HepG2 (cell line): ENCODE results near the gene GALNTL6. TPM values are rescaled to one million over a fixed set of nuclear protein-coding genes. Genes with fewer than 3 reads are reported as not detected.

Experiments used
- ATAC-seq: fragments of 200-7000 bp; cut with Tn5 transposase; 3 replicates; pipeline ENCODE4 v1.9.1; 2020; ENCODE audit warnings: mild to moderate bottlenecking, moderate library complexity
- BruUV-seq: library from RNA; stranded (reverse); fragments of 400-500 nt; replicated peaks from 2 replicates; lab custom pipeline; 2021; lab: Mats Ljungman, UMichigan
- CTCF ChIA-PET: fragments of 300-600 bp; formaldehyde crosslinking; extraction: SDS; loops from one replicate; lab custom pipeline; 2021; ENCODE audit warnings: low total read pairs, inconsistent platforms, low intra/inter-chr PET ratio; lab: Yijun Ruan, JAX
- POLR2A ChIA-PET: fragments of 350-600 bp; sonication (Branson Sonifier 250); formaldehyde crosslinking; loops from one replicate; lab custom pipeline; 2020; ENCODE audit warnings: antibody characterized with exemption, inconsistent platforms; lab: Yijun Ruan, JAX
- DNase-seq: peaks from one replicate; pipeline ENCODE4 v3.0.0-alpha.2; 2015; ENCODE audit warnings: low spot score
- FAIRE-seq: peaks from 3 replicates; lab custom pipeline; 2011; peaks lifted over from hg19 to GRCh38; lab: Jason Lieb, UNC
- H2AFZ ChIP-seq: one replicate; pipeline ENCODE4 v1.6.1; 2011; ENCODE audit warnings: low read length, inconsistent platforms
- H3K27ac ChIP-seq: fragments of 300-600 bp; 3 replicates; pipeline ENCODE4 v1.8.0; 2011; ENCODE audit warnings: mixed run types, mild to moderate bottlenecking, mixed read lengths, low read length, inconsistent platforms; ENCODE audit not compliant: insufficient read depth; ENCODE audit errors: extremely low read length
- H3K27me3 ChIP-seq, 2 experiments: fragments of 200-600 bp in 1 of 2; 2 replicates in 1 of 2; 3 replicates in 1 of 2; pipeline versions ENCODE4 v1.6.0 to v1.8.0; 2011; ENCODE audit warnings: low read length in 2 of 2, mild to moderate bottlenecking in 2 of 2, moderate library complexity in 2 of 2, inconsistent platforms in 1 of 2; ENCODE audit not compliant: insufficient read depth in 2 of 2, control insufficient read depth in 1 of 2
- H3K36me3 ChIP-seq, 2 experiments: fragments of 200-600 bp in 1 of 2; replicated peaks in 1 of 2; 2 replicates in 1 of 2; 3 replicates in 1 of 2; pipeline versions ENCODE4 v1.5.1 to v1.8.0; 2011; ENCODE audit warnings: low read length in 2 of 2, inconsistent platforms in 1 of 2; ENCODE audit not compliant: insufficient read depth in 2 of 2, control insufficient read depth in 1 of 2
- H3K4me1 ChIP-seq: 2 replicates; pipeline ENCODE4 v1.5.1; 2012; ENCODE audit warnings: low read length, inconsistent platforms; ENCODE audit not compliant: insufficient read depth
- H3K4me2 ChIP-seq: 2 replicates; pipeline ENCODE4 v1.6.0; 2011; ENCODE audit warnings: low read depth, low read length, inconsistent platforms
- H3K4me3 ChIP-seq, 3 experiments: fragments of 200-600 bp in 1 of 3; sonication (generic), shearing (Covaris generic) in 1 of 3; replicated peaks in 1 of 3; 2 replicates each; pipeline ENCODE4 v1.5.1; 2011 to 2016; ENCODE audit warnings: low read length in 3 of 3, inconsistent platforms in 2 of 3, low read depth in 2 of 3, mild to moderate bottlenecking in 2 of 3, control low read depth in 1 of 3, mixed read lengths in 1 of 3; ENCODE audit not compliant: insufficient read depth in 1 of 3
- H3K79me2 ChIP-seq: one replicate; pipeline ENCODE4 v1.6.1; 2011; ENCODE audit warnings: low read length, inconsistent platforms; ENCODE audit not compliant: insufficient read depth
- H3K9ac ChIP-seq: 2 replicates; pipeline ENCODE4 v1.6.0; 2011; ENCODE audit warnings: mild to moderate bottlenecking, low read depth, low read length, inconsistent platforms; ENCODE audit not compliant: insufficient read depth
- H3K9me3 ChIP-seq: 2 replicates; pipeline ENCODE4 v1.5.1; 2012; ENCODE audit warnings: mild to moderate bottlenecking, low read length
- H4K20me1 ChIP-seq: 2 replicates; pipeline ENCODE4 v1.6.0; 2011; ENCODE audit warnings: inconsistent platforms, mild to moderate bottlenecking, low read length, moderate library complexity; ENCODE audit not compliant: insufficient read depth
- ZNF558 ChIP-seq: sonication (generic); formaldehyde crosslinking; IDR thresholded peaks from 2 replicates; pipeline ENCODE4 v1.9.0; 2022; ENCODE audit warnings: mild to moderate bottlenecking, missing genetic modification reagents, borderline replicate concordance
- WGBS: methylation state at CpG from one replicate; pipeline ENCODE4 v1.1.6; 2017; ENCODE audit warnings: low lambda C conversion rate; 5-methylcytosine and 5-hydroxymethylcytosine counted together
- in situ Hi-C: cut with HindIII; loops from 2 replicates; pipeline ENCODE4 v1.10.0; 2017; ENCODE audit warnings: low pct_unique_long_range_greater_than_20kb; ENCODE audit not compliant: extremely low pct_ligation_motif_present
- intact Hi-C: fragments of 100-400 bp; cut with micrococcal nuclease; formaldehyde crosslinking; loops from one replicate; pipeline ENCODE4 v1.10.0; 2022; ENCODE audit not compliant: unreplicated experiment
- polyA plus RNA-seq, 8 experiments: library from polyadenylated mRNA; depleted of rRNA in 3 of 8; stranded (reverse) in 7 of 8; unstranded in 1 of 8; fragments of >200 nt; fragmentation: Illumina TruSeq in 4 of 8; extraction: Trizol in 4 of 8; gene quantifications; 2 replicates each; pipeline versions ENCODE4 v1.2.1 to v1.2.3, GENCODE V29; 2011 to 2016; ENCODE audit warnings: low read depth in 4 of 8, missing spikeins in 1 of 8, mixed read lengths in 1 of 8; ENCODE audit not compliant: insufficient read depth in 1 of 8
- total RNA-seq, 5 experiments: library from RNA; depleted of rRNA; stranded (reverse); fragments of >200 nt; fragmentation: Illumina TruSeq; extraction: Trizol; gene quantifications; 2 replicates each; pipeline ENCODE4 v1.2.3, GENCODE V29; 2016; ENCODE audit warnings: low read depth in 1 of 5
- TF ChIP-seq, protein P1 (sequence below): sonication (generic); formaldehyde crosslinking; IDR thresholded peaks from 2 replicates; pipeline ENCODE4 v1.4.0; 2020; ENCODE audit warnings: missing genetic modification reagents

Gene GALNTL6
- total and polyA plus RNA-seq, 2 of the 13 experiments (the other 11 are each of a cell fraction or from before 2014, with no cell fraction given) = not detected

DNA sequence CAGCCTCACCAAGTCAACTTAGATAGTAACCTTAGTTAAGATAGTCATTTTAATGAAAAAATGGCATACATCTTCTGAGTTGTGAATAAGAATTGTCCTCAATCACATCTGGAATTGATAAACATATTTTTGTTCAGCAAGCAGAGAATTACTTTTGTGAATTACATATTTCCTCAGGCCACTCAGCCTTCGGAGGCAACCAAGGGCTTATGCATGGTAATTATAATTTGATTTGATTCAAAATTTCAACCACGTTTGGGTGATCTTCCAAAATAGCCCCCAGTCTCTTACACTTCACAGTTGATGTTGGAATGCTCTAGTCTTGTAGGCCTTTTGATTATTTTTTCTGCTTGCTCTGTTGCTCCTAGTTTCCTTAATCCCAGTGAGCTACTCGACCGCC, 63.4 kb downstream of the GALNTL6 start:
- no TSS peak for BruUV-seq
- no peak overlapping the region for H3K4me2 ChIP-seq
- TF ChIP-seq, protein P1, sequence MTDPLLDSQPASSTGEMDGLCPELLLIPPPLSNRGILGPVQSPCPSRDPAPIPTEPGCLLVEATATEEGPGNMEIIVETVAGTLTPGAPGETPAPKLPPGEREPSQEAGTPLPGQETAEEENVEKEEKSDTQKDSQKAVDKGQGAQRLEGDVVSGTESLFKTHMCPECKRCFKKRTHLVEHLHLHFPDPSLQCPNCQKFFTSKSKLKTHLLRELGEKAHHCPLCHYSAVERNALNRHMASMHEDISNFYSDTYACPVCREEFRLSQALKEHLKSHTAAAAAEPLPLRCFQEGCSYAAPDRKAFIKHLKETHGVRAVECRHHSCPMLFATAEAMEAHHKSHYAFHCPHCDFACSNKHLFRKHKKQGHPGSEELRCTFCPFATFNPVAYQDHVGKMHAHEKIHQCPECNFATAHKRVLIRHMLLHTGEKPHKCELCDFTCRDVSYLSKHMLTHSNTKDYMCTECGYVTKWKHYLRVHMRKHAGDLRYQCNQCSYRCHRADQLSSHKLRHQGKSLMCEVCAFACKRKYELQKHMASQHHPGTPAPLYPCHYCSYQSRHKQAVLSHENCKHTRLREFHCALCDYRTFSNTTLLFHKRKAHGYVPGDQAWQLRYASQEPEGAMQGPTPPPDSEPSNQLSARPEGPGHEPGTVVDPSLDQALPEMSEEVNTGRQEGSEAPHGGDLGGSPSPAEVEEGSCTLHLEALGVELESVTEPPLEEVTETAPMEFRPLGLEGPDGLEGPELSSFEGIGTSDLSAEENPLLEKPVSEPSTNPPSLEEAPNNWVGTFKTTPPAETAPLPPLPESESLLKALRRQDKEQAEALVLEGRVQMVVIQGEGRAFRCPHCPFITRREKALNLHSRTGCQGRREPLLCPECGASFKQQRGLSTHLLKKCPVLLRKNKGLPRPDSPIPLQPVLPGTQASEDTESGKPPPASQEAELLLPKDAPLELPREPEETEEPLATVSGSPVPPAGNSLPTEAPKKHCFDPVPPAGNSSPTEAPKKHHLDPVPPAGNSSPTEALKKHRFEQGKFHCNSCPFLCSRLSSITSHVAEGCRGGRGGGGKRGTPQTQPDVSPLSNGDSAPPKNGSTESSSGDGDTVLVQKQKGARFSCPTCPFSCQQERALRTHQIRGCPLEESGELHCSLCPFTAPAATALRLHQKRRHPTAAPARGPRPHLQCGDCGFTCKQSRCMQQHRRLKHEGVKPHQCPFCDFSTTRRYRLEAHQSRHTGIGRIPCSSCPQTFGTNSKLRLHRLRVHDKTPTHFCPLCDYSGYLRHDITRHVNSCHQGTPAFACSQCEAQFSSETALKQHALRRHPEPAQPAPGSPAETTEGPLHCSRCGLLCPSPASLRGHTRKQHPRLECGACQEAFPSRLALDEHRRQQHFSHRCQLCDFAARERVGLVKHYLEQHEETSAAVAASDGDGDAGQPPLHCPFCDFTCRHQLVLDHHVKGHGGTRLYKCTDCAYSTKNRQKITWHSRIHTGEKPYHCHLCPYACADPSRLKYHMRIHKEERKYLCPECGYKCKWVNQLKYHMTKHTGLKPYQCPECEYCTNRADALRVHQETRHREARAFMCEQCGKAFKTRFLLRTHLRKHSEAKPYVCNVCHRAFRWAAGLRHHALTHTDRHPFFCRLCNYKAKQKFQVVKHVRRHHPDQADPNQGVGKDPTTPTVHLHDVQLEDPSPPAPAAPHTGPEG (CRISPR knock-in tag) = no peak
- no peak for TF ChIP-seq ZNF558 (CRISPR knock-in tag)
- TF ChIP-seq, all 625 proteins: peak for 0
- no peaks in the 10 kb centered on the region for H3K79me2 ChIP-seq
- H3K27me3 ChIP-seq = no peaks in the 10 kb centered on the region
- intact Hi-C loops = no loop called here
- ChIA-PET POLR2A (no interaction called here), CTCF (no interaction called here)
- H3K9ac ChIP-seq = no peak overlapping the region
- in situ Hi-C loops = no loop called here
- H3K9me3 ChIP-seq = no peaks in the 10 kb centered on the region
- no peaks in the 10 kb centered on the region for H3K36me3 ChIP-seq
- no peaks in the 10 kb centered on the region for H3K4me1 ChIP-seq
- H2AFZ ChIP-seq = no peak overlapping the region
- DNase-seq (no peak), FAIRE-seq (no peak), ATAC-seq (no peak)
- 0% methylated on average over 4 of the region's 4 CpGs for WGBS
- H3K4me3 ChIP-seq = no peak overlapping the region
- no peak overlapping the region for H3K27ac ChIP-seq
- H4K20me1 ChIP-seq = no peaks in the 10 kb centered on the region
